Liver (tissue), 3 donors: ENCODE data around the gene FLAD1.

Experiments
- REST ChIP-seq: IDR thresholded peaks from 2 replicates; pipeline ENCODE4 v1.6.1; 2016; ENCODE audit warnings: antibody characterized with exemption, mild to moderate bottlenecking
- TAF1 ChIP-seq: conservative IDR thresholded peaks from 2 replicates; pipeline ENCODE4 v1.6.1; 2016; ENCODE audit warnings: antibody characterized with exemption, mild to moderate bottlenecking
- ZBTB33 ChIP-seq: IDR thresholded peaks from 2 replicates; pipeline ENCODE4 v1.6.1; 2016; ENCODE audit warnings: antibody characterized with exemption
- TF ChIP-seq, protein P1 (sequence below): fragments of 150-350 bp; IDR thresholded peaks from 2 replicates; pipeline ENCODE4 v1.5.1; 2017; ENCODE audit warnings: improper control_type of control experiment, low read depth, low read length; ENCODE audit not compliant: missing input control
- TF ChIP-seq, protein P2 (sequence below): IDR thresholded peaks from 2 replicates; pipeline ENCODE4 v1.6.1; 2016; ENCODE audit warnings: antibody characterized with exemption
- donor health status: healthy.
- donor health status: healthy.

GRCh38 chr1:155006601-155007101, 23.5 kb downstream of the FLAD1 start:
- TF ChIP-seq, protein P1, sequence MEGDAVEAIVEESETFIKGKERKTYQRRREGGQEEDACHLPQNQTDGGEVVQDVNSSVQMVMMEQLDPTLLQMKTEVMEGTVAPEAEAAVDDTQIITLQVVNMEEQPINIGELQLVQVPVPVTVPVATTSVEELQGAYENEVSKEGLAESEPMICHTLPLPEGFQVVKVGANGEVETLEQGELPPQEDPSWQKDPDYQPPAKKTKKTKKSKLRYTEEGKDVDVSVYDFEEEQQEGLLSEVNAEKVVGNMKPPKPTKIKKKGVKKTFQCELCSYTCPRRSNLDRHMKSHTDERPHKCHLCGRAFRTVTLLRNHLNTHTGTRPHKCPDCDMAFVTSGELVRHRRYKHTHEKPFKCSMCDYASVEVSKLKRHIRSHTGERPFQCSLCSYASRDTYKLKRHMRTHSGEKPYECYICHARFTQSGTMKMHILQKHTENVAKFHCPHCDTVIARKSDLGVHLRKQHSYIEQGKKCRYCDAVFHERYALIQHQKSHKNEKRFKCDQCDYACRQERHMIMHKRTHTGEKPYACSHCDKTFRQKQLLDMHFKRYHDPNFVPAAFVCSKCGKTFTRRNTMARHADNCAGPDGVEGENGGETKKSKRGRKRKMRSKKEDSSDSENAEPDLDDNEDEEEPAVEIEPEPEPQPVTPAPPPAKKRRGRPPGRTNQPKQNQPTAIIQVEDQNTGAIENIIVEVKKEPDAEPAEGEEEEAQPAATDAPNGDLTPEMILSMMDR: no peak
- no peak for TF ChIP-seq TAF1
- TF ChIP-seq, protein P2, sequence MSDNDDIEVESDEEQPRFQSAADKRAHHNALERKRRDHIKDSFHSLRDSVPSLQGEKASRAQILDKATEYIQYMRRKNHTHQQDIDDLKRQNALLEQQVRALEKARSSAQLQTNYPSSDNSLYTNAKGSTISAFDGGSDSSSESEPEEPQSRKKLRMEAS: no peak
- no peak for TF ChIP-seq REST
- TF ChIP-seq ZBTB33: no peak
